NB4 (cell line): ENCODE data around the gene IL1F10.

Source experiments
- CTCF ChIP-seq: IDR thresholded peaks from one replicate; pipeline ENCODE4 v1.5.1; 2012; ENCODE audit warnings: low read depth, low read length
- MAX ChIP-seq: IDR thresholded peaks from 2 replicates; pipeline ENCODE4 v1.6.1; 2011; ENCODE audit warnings: low read depth, low read length
- MYC ChIP-seq: IDR thresholded peaks from 2 replicates; pipeline ENCODE4 v1.6.1; 2011; ENCODE audit warnings: low read depth, low read length
- POLR2A ChIP-seq: IDR thresholded peaks from 2 replicates; pipeline ENCODE4 v1.6.1; 2011; ENCODE audit warnings: mild to moderate bottlenecking; ENCODE audit not compliant: insufficient read length; ENCODE audit errors: extremely low read depth

- TF ChIP-seq CTCF: no peak
- TF ChIP-seq POLR2A: no peak
- no peak for TF ChIP-seq MAX
- no peak for TF ChIP-seq MYC
These were observed 10.7 kb upstream of the IL1F10 start for GRCh38 chr2:113057117-113057516.
